ENCODE data around the gene DGKQ. TPM values are rescaled to one million over a fixed set of nuclear protein-coding genes. Genes with fewer than 3 reads are reported as not detected.

Gene DGKQ
- total and polyA plus RNA-seq, 2 donors (not counting 3 experiments of a cell fraction or from before 2014, with no cell fraction given): 15.8 to 20.2 TPM

DNA sequence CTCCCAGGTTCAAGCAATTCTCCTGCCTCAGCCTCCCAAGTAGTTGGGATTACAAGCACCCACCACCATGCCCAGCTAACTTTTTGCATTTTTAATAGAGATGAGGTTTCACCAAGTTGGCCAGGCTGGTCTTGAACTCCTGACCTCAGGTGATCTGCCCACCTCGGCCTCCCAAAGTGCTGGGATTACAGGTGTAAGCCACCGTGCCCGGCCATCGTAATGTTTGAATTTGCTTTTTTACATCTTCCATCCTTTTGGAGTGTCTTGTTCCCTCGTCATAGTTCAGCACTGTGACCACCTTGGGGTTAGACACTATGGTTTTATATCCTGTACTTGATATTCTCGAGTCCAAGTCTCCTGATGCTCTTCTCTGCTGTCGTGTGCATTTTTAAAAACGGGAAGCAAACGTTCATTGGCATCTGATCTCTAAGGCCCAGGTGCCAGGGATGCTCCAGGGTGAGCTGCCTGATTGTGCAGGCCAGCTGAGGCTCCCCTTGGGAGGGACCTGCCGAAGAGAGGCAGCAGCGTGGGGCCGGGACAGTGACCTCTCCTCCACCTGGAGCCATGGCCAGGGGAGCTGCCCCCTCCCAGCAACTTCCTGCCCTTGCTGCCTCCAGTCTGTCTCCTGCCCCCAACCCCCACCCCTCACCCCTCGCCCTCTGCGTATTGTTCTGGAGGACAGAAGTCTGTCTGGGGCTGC lies 16.7 kb downstream of the DGKQ start:
- H3K4me1 ChIP-seq (ENCODE audit: control insufficient read depth, extremely low read depth, insufficient read depth, low read length): no peaks in the 10 kb centered on the region
- no peak overlapping the region for H3K4me2 ChIP-seq (ENCODE audit: insufficient read depth, low read length)
- no peak for DNase-seq (ENCODE audit: low read depth, low spot score)
- no peak overlapping the region for H3K27ac ChIP-seq (ENCODE audit: insufficient read depth, low read depth, low read length)
- H3K36me3 ChIP-seq (ENCODE audit: control insufficient read depth in 2 of 2, extremely low read depth in 1 of 2, insufficient read depth in 2 of 2, low read length in 2 of 2): peaks cover 0 to 9% of the 10 kb centered on the region in 2 experiments
- H2AFZ ChIP-seq (ENCODE audit: low read depth, low read length): no peak overlapping the region
- H3K9me3 ChIP-seq (replicated peaks; ENCODE audit: control insufficient read depth, insufficient read depth, low read length): no peaks in the 10 kb centered on the region
- no peak overlapping the region for H3K4me3 ChIP-seq (replicated peaks in 1 of 3; ENCODE audit: insufficient read depth in 1 of 3, low read depth in 1 of 3, low read length in 3 of 3)
- ChIA-PET POLR2A (no interaction called here), CTCF (no interaction called here)
- no peaks in the 10 kb centered on the region for H4K20me1 ChIP-seq (replicated peaks; ENCODE audit: control insufficient read depth, extremely low read depth, insufficient read depth, low read length)
- no peaks in the 10 kb centered on the region for H3K79me2 ChIP-seq (ENCODE audit: control insufficient read depth, insufficient read depth, low read length)
- H3K9me1 ChIP-seq (replicated peaks; ENCODE audit: control insufficient read depth, extremely low read depth, insufficient read depth, low read length): no peaks in the 10 kb centered on the region
- no peaks in the 10 kb centered on the region for H3K27me3 ChIP-seq (ENCODE audit: control insufficient read depth in 2 of 2, insufficient read depth in 2 of 2, low read length in 2 of 2)
- FAIRE-seq: no peak
- no peak overlapping the region for H3K9ac ChIP-seq (replicated peaks; ENCODE audit: extremely low read depth, insufficient read depth, low read length)
- dilution Hi-C loops (cut with MboI; ENCODE audit: extremely low pct_ligation_motif_present, low sequenced_read_pairs) (no loop called here), intact Hi-C loops (cut with micrococcal nuclease) (no loop called here)
- no TSS peak for BruUV-seq (replicated peaks)
- TF ChIP-seq GATA2 (IDR thresholded peaks at IDR 0.05; ENCODE audit: insufficient read depth, insufficient read length, low read depth, low read length) (no peak), POLR2AphosphoS5 (IDR thresholded peaks at IDR 0.05; ENCODE audit: insufficient read depth, low read depth, low read length) (no peak), FOS (IDR thresholded peaks at IDR 0.05; ENCODE audit: borderline replicate concordance, insufficient read depth, low read length) (no peak), POLR2A (IDR thresholded peaks at IDR 0.05; ENCODE audit: low read depth, low read length) (no peak), EZH2 (IDR thresholded peaks at IDR 0.05; ENCODE audit: borderline replicate concordance, low read depth, low read length, severe bottlenecking) (no peak), MYC (IDR thresholded peaks at IDR 0.05; ENCODE audit: low read depth, low read length) (no peak), JUN (IDR thresholded peaks at IDR 0.05; ENCODE audit: borderline replicate concordance, insufficient read depth, insufficient read length, low read depth) (no peak)
- TF ChIP-seq, protein P1, sequence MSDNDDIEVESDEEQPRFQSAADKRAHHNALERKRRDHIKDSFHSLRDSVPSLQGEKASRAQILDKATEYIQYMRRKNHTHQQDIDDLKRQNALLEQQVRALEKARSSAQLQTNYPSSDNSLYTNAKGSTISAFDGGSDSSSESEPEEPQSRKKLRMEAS (IDR thresholded peaks at IDR 0.05; ENCODE audit: insufficient read depth, insufficient read length): no peak
- TF ChIP-seq, protein P2, sequence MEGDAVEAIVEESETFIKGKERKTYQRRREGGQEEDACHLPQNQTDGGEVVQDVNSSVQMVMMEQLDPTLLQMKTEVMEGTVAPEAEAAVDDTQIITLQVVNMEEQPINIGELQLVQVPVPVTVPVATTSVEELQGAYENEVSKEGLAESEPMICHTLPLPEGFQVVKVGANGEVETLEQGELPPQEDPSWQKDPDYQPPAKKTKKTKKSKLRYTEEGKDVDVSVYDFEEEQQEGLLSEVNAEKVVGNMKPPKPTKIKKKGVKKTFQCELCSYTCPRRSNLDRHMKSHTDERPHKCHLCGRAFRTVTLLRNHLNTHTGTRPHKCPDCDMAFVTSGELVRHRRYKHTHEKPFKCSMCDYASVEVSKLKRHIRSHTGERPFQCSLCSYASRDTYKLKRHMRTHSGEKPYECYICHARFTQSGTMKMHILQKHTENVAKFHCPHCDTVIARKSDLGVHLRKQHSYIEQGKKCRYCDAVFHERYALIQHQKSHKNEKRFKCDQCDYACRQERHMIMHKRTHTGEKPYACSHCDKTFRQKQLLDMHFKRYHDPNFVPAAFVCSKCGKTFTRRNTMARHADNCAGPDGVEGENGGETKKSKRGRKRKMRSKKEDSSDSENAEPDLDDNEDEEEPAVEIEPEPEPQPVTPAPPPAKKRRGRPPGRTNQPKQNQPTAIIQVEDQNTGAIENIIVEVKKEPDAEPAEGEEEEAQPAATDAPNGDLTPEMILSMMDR (IDR thresholded peaks at IDR 0.05; ENCODE audit: extremely low read depth in 1 of 2, insufficient read depth in 1 of 2, low read depth in 1 of 2, low read length in 2 of 2): no peak

All from endothelial cell of umbilical vein (primary cell).